Stimulated activated CD4-positive, alpha-beta T cell treated with anti-CD3 and anti-CD28 coated beads, Interleukin-1b, Interleukin-23, amount 100 ng/mL, for 48 hours (primary cell): ENCODE data around the gene FRAT1.
A peak's percentile ranks its signal among the peaks of the same experiment; 100 is the strongest.

ENCODE experiments used
- DNase-seq: peaks from one replicate; pipeline ENCODE4 v3.0.0-alpha.2; 2020

The FRAT1 gene

GRCh38 chr10:97307866-97308780, 10.9 kb upstream of the FRAT1 start:
- no peak for DNase-seq

DNA sequence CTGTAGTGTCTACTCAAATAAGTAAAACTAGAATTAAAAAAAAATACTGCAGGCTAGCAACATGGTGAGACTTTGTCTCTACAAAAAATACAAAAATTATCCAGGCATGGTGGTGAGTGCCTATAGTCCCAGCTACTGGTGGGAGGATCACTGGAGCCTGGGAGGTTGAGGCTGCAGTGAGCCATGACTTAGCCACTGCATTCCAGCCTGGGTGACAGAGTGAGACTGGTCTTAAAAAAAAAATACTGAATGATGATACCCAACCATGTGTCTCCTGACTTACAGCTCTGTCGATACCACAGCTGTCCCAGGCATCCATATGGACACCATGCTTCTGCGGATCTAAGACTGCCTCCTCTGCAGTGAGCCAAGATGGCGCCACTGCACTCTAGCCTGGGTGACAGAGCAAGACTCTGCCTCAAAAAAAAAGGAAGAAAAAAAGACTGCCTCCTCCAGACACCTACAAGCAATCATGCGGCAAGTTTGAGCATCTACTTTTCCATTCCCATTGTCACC, 7.9 kb upstream of the FRAT1 start:
- no peak for DNase-seq

- DNase-seq: no peak
These were observed 6.2 kb upstream of the FRAT1 start for GRCh38 chr10:97312897-97313296.

DNA sequence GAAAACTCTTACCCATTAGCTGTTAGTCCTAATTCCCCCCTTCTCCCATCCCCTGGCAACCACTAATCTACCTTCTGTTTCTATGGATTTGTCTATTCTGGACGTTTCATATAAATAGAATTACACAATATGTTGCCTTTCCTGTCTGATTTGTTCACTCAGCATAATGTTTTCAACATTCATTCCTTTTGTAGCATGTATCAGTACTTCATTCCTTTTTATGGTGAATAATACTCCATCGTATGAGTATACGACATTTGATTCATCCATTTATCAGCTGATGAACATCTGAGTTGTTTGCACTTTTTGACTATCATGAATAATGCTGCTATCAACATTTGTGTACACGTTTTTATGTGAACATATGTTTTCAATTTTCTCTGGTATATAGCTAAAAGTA, 4.4 kb upstream of the FRAT1 start:
- no peak for DNase-seq

- peak; percentile 68 for DNase-seq
These were observed 804 bp downstream of the FRAT1 start for GRCh38 chr10:97319671-97320479.

DNA sequence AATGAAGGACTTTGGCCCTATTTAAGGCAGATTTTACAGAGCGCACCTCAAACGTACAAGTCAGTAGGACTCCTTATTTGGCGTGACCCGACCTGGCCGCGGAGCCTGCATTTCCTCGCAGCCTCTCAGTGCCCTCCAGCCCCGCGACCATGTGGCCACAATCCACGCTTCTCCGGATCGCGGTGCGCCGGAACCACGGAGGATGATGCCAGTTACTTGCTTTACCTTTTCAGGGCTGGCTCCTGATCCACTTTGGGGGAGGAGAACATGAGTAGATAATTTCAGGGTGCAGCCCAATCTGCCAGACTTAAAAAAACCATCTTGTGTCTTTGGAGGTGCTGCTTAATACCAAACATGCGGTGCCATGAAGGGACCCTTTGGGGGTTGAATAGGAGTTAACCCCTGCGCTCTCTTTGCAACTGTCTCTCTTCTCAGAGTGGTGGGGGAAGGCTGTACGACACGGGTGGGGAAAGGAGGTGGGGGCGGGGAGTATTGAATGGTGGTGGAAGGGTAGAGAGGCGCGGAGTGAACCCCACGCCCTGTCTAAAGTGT, 1.5 kb downstream of the FRAT1 start:
- no peak for DNase-seq

GRCh38 chr10:97321032-97321803, 2.1 kb downstream of the FRAT1 start:
- no peak for DNase-seq

GRCh38 chr10:97321804-97322190, 2.7 kb downstream of the FRAT1 start:
- no peak for DNase-seq

DNA sequence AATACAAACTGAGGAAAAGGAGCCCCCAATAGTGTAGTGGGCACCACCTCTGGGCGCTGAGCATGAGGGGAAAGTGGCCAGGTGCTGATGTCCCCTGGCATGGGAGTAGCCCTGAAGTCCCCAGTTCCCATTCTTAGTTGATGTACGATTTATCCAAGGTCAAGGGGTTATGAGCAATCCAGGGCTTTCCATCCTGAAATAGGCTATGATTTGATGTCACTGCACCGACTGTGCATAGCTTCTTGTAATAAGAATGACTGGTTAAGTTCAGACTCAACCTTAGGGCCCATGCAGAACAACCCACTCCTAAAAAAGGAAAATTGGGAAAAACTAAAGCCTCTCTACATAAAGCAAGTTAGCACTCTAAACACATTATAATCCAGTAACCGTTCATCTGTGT, 4.4 kb downstream of the FRAT1 start:
- no peak for DNase-seq

- no peak for DNase-seq
These were observed 6.7 kb downstream of the FRAT1 start for GRCh38 chr10:97325754-97326153.

DNA sequence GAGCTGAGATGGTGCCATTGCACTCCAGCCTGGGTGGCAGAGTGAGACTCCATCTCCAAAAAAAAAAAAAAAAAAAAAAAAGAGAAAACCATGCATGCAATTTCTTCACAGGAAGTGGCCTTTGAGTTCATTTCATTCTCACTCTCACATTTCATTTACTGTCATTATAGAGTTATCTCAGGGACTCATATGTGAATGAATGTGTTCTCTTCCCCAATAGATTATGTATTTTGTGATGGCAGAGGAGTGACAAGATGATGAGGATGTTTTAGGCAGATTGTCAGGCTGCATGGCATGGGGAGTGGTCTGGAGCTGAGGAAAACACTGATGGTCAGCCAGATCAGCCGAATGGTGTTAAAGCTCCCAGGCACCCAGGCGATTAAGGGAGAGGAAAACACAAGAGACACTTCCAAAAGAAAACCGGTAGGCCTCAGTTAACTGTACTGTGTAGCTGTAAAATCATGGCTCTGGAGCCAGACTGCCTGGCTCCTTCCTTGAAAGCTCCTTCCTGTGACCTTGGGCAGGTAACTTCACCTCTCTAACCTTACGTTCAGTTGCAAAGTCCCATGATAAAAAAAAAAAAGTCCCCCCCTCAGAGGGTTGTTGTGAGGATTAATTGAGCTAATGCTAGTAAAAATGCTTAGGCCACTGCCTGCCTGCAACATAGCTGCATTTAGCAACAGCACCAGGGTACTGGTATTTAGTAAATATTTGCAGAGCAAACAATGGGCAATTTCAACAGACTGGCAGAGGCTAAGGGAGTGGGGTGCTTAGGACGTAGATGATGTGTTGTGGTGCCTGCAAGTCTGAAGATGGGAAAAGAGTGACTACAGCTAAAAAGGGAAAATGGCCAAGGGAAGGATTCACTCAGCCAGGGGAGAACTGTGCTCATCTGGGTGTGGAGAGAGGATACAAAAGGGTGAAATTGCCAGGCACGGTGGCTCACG, 8.6 kb downstream of the FRAT1 start:
- DNase-seq: no peak

GRCh38 chr10:97328646-97329453, 9.8 kb downstream of the FRAT1 start:
- DNase-seq: no peak

DNA sequence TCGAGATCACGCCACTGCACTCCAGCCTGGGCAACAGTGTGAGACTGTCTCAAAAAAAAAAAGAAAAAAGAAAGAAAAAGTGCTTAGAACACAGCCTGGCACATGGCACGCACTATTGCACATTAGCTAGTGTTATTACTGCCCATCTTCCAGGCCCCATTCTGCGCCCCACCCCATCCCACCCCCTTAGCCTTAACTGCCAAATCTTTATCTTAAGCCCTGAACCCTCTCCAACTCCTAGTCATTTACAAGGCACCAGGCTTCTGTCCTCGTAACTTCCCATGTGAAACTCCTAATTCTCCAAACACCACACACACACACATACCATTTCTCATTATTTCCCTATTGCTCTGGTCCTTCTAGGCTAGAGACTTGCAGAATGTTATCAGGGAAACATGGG, 10.7 kb downstream of the FRAT1 start:
- DNase-seq: no peak

GRCh38 chr10:97331153-97331703, 12.2 kb downstream of the FRAT1 start:
- DNase-seq: no peak

GRCh38 chr10:97332591-97333350, 13.7 kb downstream of the FRAT1 start:
- DNase-seq: no peak

DNA sequence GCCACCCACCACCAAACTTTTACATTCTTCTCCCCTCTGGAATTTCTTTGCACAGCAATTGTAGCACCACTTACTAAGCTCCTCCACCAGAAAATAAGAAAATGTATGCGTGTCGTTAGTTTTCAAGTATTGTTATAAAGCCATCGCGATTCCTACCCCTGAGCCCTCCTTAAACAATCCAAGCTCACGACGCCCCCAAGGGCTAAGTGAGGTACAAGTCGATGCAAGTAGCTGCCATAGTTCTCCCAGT, 14.2 kb downstream of the FRAT1 start:
- no peak for DNase-seq

DNA sequence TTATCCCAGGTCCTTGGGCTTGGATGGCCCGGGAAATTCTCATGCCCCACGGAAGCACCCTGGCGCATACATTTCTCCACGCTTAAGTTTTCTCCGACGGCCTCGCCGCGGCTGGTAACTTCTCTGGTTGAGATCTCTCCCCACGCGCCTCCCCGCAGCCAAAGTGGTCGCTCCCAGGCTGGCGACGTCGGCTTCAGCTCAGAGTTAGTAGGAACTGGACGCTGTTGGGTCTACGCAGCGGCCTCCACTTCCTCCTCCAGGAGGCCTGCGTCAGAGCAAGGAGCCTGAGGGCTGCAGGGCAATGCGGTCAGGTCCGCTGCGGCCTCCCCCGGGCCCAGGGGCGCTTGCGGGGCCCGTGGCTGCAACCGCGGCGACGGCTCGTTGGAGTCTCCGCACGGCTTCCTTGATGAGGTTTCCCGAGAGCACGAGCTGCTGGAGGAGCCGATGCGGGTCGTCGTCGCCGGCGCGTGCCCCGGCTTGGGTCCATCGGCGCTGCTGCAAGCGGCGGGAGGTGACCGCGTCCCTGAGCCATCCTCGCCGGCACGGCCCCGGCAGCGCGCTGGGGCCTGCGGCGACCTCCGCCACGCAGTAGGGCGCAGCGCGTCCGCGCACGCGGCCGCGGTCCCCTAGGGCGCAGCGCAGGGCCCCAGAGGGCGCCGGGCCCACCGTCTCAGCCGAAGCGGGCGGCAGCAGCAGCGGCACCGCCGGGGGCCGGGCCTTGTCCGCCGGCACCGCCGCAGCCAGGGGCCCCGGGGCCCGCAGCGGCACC, 14.7 kb downstream of the FRAT1 start:
- DNase-seq: peak; percentile 46

- peak; percentile 85 for DNase-seq
These were observed 15.5 kb downstream of the FRAT1 start, which contains the start of gene FRAT2 for GRCh38 chr10:97334370-97335175. Gene FRAT2 (minus strand): TSS chr10:97334729. CDS start chr10:97334572, 157 bp downstream.
